HG02610 (cell line): Measurements from ENCODE around the gene CCKAR.
"Not testable (repeated sequence)": the region's sequence is repeated elsewhere in the genome, so short reads cannot be mapped to it uniquely, and the experiment has no call there.

Experiments
- ATAC-seq: cut with Tn5 transposase; IDR thresholded peaks from one replicate; pipeline ENCODE4 v1.9.1; 2021; ENCODE audit warnings: mild to moderate bottlenecking, moderate library complexity; ENCODE audit not compliant: unreplicated experiment

The CCKAR gene

GRCh38 chr4:26490111-26490959, at the start of gene CCKAR:
Gene CCKAR, minus strand, starts transcription at chr4:26490484. Its CDS starts 217 bp downstream, at chr4:26490267.
- ATAC-seq, result no peak

- no peak for ATAC-seq
These were observed 43.4 kb upstream of the CCKAR start for GRCh38 chr4:26533685-26534084.

GRCh38 chr4:26531491-26532116, 41.3 kb upstream of the CCKAR start:
- no peak for ATAC-seq

- ATAC-seq, result no peak
These were observed 39.8 kb upstream of the CCKAR start for GRCh38 chr4:26530099-26530498.

GRCh38 chr4:26529479-26529878, 39.2 kb upstream of the CCKAR start:
- ATAC-seq, result no peak

- ATAC-seq, result no peak
These were observed 35.5 kb upstream of the CCKAR start for GRCh38 chr4:26525771-26526150.

GRCh38 chr4:26525136-26525770, 35.0 kb upstream of the CCKAR start:
- no peak for ATAC-seq

- ATAC-seq, result no peak
These were observed 33.7 kb upstream of the CCKAR start for GRCh38 chr4:26524011-26524410.

GRCh38 chr4:26522478-26522877, 32.2 kb upstream of the CCKAR start:
- ATAC-seq, result no peak

GRCh38 chr4:26520728-26521450, 30.6 kb upstream of the CCKAR start:
- no peak for ATAC-seq

GRCh38 chr4:26515936-26516335, 25.7 kb upstream of the CCKAR start:
- no peak for ATAC-seq

GRCh38 chr4:26510334-26510964, 20.2 kb upstream of the CCKAR start:
- no peak for ATAC-seq

GRCh38 chr4:26509681-26510333, 19.5 kb upstream of the CCKAR start:
- ATAC-seq, result no peak

- no peak for ATAC-seq
These were observed 17.0 kb upstream of the CCKAR start for GRCh38 chr4:26507286-26507685.

- ATAC-seq, result no peak
These were observed 13.6 kb upstream of the CCKAR start for GRCh38 chr4:26503844-26504243.

- ATAC-seq, result no peak
These were observed 13.1 kb upstream of the CCKAR start for GRCh38 chr4:26503427-26503826.

GRCh38 chr4:26500565-26500999, 10.3 kb upstream of the CCKAR start:
- not testable (repeated sequence) for ATAC-seq

GRCh38 chr4:26496207-26496783, 6.0 kb upstream of the CCKAR start:
- no peak for ATAC-seq

- no peak for ATAC-seq
These were observed 3.2 kb upstream of the CCKAR start for GRCh38 chr4:26493461-26493860.
